HG03342 (cell line): ENCODE results near the gene SGMS1.

Source experiments
- ATAC-seq: cut with Tn5 transposase; IDR thresholded peaks from one replicate; pipeline ENCODE4 v1.9.1; 2021; ENCODE audit warnings: mild to moderate bottlenecking, moderate library complexity; ENCODE audit not compliant: unreplicated experiment

SGMS1 gene

DNA sequence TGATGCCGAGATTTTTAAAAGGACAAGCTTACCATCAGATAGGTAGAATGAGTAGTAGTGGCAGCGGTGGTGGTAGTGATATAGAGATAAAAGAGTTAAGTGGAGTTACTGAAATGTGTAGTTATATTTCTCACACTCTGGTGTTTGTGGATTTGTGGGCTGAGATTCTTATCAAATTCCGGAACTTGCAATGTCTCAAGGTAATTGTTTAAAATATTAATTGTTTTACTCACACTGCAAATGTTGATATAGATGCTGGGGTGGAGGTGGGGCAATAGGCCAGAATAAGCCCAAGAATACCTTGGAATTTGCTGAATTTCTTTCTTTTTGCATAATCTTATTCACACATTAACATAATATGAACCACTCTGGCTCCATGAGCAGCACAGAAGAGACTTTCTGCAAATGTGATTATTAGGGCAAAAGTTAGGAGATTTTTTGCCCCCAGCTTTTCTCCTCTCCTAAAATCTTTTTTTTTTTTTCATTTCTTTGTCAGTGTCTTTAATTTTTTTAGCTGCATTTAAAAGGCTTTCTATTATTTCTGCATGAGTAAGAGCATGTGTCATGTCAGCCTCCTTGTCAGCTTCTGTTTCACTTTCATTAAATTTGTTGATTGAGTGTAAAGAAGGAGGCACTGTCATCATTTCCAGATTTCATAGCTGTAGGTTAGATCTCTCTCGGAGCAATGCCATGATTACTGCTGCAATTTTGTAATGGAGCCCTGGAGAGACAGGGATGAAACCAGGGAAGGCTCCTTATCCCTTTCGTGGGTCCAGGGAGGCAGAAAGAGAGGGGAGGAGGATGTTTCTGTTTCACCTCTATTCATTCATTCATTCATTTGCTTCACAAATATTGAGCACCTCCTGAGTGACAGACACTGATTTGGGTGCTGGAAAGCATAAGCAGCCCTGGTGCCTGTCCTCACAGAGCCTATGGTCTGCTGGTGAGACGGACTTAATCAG is 13.1 kb upstream of the SGMS1 start:
- peak; percentile 93 for ATAC-seq

DNA sequence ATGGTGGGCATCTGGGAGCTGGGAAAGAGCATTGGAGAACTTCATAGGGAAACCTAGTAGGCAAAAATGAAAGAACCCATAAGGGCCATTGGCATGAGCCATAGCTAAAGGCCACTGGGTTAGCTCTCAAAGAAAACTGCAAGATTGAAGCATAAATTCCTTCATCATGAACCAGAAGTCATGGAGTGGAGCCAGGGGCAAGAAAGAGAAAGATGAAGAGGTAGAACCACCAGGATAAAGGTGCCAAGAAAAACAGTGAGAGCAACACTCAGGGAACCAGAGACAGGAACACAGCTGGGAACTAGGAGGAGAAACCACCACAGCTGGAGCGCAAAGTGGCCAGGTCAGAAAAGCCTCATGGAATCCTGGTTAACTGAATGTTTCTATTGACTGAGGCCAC is 11.5 kb upstream of the SGMS1 start:
- ATAC-seq = no peak

DNA sequence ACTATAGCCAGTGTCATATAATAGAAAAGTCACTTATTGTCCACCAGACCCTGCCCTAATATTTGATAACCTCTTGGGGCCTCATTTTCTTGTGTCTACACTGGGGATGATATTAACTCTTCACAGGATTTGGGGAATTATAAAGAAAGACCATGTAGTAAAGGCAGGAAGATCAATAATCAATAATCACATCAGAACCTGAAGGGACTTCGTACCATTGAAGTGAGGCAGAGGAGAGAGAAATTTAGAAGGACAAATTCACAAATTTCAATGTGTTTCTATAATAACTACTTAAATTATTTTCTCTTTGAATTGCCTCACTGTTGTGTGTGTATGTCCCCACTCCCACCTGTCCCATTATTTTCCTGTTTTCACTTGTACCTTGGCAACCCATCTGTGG is 10.7 kb upstream of the SGMS1 start:
- ATAC-seq = no peak

DNA sequence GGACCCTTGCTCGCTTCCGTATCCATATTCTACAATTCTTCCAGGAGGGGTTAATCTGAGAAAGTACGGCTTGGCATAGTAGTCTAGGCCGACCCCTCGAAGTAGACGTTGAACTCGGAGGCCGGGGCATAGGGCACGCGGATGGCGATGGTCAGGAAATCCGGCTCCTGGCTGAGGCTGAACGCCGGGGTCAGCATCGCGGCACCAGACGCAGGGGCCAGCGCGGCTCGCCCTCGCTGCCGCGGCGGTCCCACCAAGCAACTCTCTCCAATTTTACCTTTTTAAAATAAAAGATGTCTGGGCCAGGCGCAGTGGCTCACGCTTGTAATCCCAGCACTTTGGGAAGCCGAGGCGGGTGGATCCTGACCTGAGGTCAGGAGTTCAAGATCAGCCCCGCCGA is 7.3 kb upstream of the SGMS1 start:
- no peak for ATAC-seq

GRCh38 chr10:50629495-50630122 is 5.9 kb upstream of the SGMS1 start:
- ATAC-seq = no peak

DNA sequence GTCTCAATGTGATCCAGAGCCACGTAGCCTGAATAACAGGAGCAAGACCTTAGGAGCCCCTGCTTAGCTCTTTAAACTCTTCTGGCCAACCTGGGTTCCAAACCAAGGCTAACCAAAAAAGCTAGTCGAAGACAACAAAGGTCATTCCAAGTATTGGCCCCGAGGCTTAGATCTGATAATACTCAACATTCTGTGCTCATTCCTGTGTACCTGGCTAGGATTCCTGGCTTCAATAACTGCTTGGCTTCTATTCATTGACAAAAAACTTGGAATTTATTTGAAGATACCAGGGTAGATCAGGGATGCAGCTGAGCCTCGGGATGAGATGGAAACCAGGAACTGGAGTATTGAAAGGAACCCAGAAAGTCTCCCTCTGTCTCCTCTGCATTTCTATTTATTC is 4.1 kb upstream of the SGMS1 start:
- ATAC-seq = no peak

DNA sequence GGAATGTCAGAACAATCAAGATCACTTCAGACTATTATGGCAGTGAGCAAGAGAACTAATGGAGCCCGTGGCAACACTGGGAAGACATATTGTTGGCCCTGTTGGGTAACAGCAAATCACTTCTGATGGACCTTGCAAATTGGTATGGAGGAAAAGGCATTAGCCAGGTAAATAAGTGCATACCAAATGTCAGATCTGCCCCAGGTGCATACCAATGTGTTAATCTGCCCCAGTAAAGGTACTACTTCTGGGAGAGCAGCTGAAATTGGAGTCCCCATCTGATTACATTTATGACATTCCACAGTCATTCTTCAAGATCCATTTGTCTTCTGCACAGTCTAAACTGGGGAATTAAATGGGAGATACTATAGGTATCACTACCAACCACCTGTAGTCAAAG is 3.7 kb upstream of the SGMS1 start:
- no peak for ATAC-seq

- no peak for ATAC-seq
These were observed 1.9 kb upstream of the SGMS1 start for GRCh38 chr10:50625649-50626132.

DNA sequence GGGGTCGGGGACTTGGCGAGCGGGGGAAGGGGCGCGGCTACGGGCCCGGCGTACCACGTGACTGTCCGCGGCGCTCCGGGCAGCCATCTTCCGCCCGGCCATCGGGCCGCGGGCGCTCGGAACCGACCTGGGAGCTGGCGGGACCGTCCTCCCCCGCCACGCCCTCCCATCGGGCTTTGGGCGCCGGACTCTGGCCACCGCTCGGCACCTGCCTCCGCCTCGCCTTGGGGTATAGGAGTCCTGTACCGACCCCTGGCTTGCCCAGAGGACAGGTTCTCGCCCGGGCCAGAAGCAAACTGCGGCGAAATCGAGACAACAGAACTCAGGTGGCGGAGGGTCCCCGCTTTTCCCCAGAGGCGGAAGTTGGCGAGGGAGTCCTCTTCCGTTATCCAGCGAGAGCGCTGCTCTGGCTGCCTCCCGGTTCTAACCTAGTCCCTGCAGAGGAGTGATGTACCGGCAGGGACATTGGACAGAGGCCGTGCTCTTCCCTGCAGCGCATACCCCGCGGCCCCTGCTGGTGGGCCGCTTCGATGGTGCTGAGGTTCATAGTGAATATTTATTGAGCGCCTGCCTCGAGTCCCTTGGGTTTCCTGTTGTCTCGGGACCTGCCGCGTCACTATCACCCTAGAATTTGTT is 1.2 kb upstream of the SGMS1 start:
- ATAC-seq = peak; percentile 38

DNA sequence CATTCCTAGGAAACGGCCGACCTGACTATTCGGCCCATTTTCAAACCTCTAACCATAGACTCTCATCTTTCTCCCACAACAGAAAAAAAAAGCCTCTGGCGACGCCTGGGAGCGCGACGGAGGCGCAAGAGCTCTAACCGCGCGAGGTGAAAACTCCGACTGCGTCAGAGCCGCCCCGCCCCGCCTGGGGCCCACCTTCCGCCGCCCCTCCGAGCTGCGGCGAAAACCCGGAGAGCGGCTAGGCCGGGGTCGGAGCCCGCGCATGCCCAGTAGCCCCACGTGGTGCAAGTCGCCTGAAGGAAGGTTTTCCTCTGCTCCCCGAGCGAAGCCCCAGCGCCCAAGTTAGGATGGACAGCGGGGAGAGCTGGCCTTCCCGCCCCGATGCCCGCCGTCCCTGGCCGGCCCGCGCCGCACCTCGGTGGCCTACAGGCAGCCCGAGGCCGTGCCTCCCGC is 683 bp upstream of the SGMS1 start:
- peak; percentile 52 for ATAC-seq

DNA sequence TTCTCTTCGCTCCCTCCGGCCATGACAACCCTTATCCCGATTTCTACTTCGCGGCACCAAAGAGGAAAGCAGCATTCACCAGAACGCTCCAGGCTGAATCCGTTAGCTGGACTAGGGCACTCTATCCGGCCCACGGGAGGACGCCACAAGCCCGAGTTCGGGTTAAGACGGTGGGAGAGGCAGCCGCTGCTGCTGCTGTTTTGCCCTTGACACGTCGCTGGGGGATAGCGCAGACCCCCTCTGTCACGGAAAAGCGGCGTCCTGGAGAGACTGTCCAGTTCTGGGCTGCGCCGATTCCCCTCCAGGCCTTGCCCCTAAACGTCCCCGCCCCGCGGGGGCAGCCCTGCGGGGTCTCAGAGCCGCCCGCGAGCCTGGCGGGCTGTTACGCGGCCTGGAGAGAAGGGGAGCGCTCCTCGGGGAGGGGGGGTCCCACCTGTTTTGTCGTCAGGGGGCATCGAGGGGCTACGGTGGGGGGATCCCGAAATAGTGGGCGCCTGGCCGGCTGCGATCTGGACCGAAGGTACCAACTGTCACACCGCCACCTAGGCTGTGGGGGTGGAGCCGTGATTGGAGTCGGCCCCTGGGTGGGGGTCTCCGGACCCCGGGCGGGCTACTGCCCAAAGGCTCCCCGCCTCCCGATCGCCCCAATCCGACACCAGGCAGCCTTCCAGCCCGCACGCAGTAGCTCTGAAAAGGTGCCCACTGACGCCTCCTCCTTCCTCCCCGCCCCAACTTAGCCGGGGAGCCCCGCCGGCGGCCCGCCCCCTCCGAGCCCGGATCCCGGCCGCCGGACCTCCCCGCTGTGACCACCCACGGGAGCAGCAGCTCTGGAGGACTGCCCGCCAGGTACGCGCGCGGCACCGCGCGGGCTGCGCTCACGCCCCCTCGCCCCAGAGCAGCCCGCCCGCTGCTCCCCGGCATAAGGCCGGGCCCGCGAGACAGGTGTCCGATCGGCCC is 772 bp downstream of the SGMS1 start:
- ATAC-seq = peak; percentile 9

DNA sequence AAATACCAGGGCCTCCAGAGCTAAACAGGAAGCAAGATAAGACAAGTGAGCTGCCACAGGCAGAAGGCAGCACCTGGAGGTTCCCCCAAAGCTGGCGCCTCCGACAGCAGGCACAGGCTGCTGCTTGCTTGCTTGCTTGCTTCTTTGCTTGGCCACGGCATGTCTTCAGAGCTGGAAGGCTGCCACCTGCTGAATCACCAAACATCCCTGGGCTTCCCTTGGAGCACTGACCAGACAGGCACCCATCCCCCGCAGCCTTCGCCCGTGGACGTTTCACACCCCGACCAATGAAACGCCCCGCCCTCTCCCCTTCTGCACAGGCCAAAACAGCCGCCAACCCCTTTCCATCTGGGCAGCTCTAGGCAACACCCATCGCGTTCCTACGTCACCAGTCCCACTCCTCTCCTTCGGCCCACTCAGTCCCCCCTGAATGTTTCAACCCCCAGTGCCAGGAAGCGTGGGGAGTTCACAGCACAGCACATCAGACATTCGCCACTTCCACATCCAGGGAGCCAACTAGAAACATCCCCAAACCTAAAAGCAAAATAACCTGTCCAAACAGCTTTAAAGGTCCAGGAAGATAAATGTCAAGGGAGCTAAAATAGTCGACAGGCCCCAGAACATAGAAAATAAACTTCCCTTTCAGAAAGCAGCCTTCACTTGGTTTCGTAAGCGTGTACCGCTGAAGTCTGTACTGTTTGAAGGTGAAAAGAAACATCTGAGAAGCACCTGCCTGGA is 1.6 kb downstream of the SGMS1 start:
- peak; percentile 18 for ATAC-seq

GRCh38 chr10:50620899-50621298 is 2.9 kb downstream of the SGMS1 start:
- ATAC-seq = no peak

GRCh38 chr10:50619882-50620281 is 3.9 kb downstream of the SGMS1 start:
- ATAC-seq = no peak

DNA sequence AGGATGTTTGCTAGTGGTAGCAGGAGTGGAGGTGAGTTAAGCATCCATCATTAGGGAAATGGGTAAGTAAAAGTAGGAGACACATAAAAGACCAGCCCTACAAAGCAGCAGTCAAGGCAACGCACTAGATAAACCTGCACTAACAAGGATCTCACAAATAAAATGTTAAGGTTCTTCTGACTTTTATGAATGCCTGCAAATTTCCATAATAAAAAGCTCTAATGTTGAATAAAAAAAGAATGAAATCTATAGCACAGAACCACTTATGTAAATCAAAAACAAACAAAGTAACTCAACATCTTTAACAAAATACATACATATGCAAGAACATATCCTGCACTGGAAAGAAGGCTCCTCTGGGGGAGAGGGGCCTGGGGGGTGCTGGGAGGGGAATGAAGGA is 4.6 kb downstream of the SGMS1 start:
- ATAC-seq = no peak

- ATAC-seq = no peak
These were observed 5.1 kb downstream of the SGMS1 start for GRCh38 chr10:50618624-50619023.

- ATAC-seq = no peak
These were observed 8.1 kb downstream of the SGMS1 start for GRCh38 chr10:50615658-50616057.

- peak; percentile 68 for ATAC-seq
These were observed 9.2 kb downstream of the SGMS1 start for GRCh38 chr10:50614444-50615137.
